H9 (cell line): Measurements from ENCODE around the gene REC114. TPM values are rescaled to one million over a fixed set of nuclear protein-coding genes. Genes with fewer than 3 reads are reported as not detected.

Experiments
- DNase-seq: peaks from one replicate; pipeline ENCODE4 v3.0.0-alpha.2; 2017
- H2AFZ ChIP-seq: one replicate; pipeline ENCODE4 v1.6.1; 2013; ENCODE audit warnings: mild to moderate bottlenecking, low read length, control low read depth, moderate library complexity
- H2AK5ac ChIP-seq: 2 replicates; pipeline ENCODE4 v1.6.1; 2013; ENCODE audit warnings: low read length, control low read depth, mixed read lengths; ENCODE audit not compliant: insufficient read length
- H2BK120ac ChIP-seq: one replicate; pipeline ENCODE4 v1.6.1; 2013; ENCODE audit warnings: low read depth, mild to moderate bottlenecking, low read length, control low read depth, inconsistent platforms; ENCODE audit not compliant: poor library complexity, severe bottlenecking
- H2BK12ac ChIP-seq: 2 replicates; pipeline ENCODE4 v1.6.1; 2013; ENCODE audit warnings: low read length, control low read depth, mixed read lengths, low read depth; ENCODE audit not compliant: insufficient read length
- H2BK15ac ChIP-seq: 2 replicates; pipeline ENCODE4 v1.6.1; 2013; ENCODE audit warnings: low read depth, low read length, control low read depth
- H2BK20ac ChIP-seq: one replicate; pipeline ENCODE4 v1.6.1; 2013; ENCODE audit warnings: low read depth, mild to moderate bottlenecking, low read length, control low read depth, inconsistent platforms; ENCODE audit not compliant: poor library complexity, severe bottlenecking
- H2BK5ac ChIP-seq: 2 replicates; pipeline ENCODE4 v1.6.1; 2013; ENCODE audit warnings: low read length, control low read depth, mixed read lengths; ENCODE audit not compliant: insufficient read length
- H3K14ac ChIP-seq: 2 replicates; pipeline ENCODE4 v1.6.1; 2013; ENCODE audit warnings: low read length, control low read depth; ENCODE audit not compliant: insufficient read depth
- H3K18ac ChIP-seq: 2 replicates; pipeline ENCODE4 v1.6.1; 2013; ENCODE audit warnings: low read depth, mild to moderate bottlenecking, mixed read lengths, low read length, control low read depth; ENCODE audit not compliant: insufficient read length
- H3K23ac ChIP-seq: 2 replicates; pipeline ENCODE4 v1.6.1; 2013; ENCODE audit warnings: low read length, control low read depth, mixed read lengths, low read depth; ENCODE audit not compliant: insufficient read length
- H3K23me2 ChIP-seq: 2 replicates; pipeline ENCODE4 v1.6.1; 2013; ENCODE audit warnings: low read depth, mild to moderate bottlenecking, mixed read lengths, low read length, control low read depth; ENCODE audit not compliant: insufficient read length, poor library complexity, severe bottlenecking
- H3K27ac ChIP-seq: 2 replicates; pipeline ENCODE4 v1.5.1; 2013; ENCODE audit warnings: low read length, control low read depth, mixed read lengths, low read depth; ENCODE audit not compliant: insufficient read length
- H3K27me3 ChIP-seq: 2 replicates; pipeline ENCODE4 v1.6.1; 2013; ENCODE audit warnings: low read length, control low read depth, inconsistent platforms; ENCODE audit not compliant: insufficient read depth
- H3K4ac ChIP-seq: 2 replicates; pipeline ENCODE4 v1.6.1; 2013; ENCODE audit warnings: low read depth, mild to moderate bottlenecking, control low read depth, inconsistent platforms, low read length, moderate library complexity
- H3K4me1 ChIP-seq: 2 replicates; pipeline ENCODE4 v1.6.1; 2013; ENCODE audit warnings: low read length, control low read depth, inconsistent platforms; ENCODE audit not compliant: insufficient read depth
- H3K4me2 ChIP-seq: 2 replicates; pipeline ENCODE4 v1.6.1; 2013; ENCODE audit warnings: low read length, control low read depth, mixed read lengths; ENCODE audit not compliant: insufficient read length, insufficient read depth
- H3K56ac ChIP-seq: 2 replicates; pipeline ENCODE4 v1.6.1; 2013; ENCODE audit warnings: low read depth, mild to moderate bottlenecking, mixed read lengths, low read length, control low read depth; ENCODE audit not compliant: insufficient read length
- H3K79me1 ChIP-seq: 2 replicates; pipeline ENCODE4 v1.6.1; 2013; ENCODE audit warnings: low read depth, mild to moderate bottlenecking, moderate library complexity, low read length, control low read depth, inconsistent platforms; ENCODE audit not compliant: insufficient read depth, poor library complexity, severe bottlenecking
- H3K79me2 ChIP-seq: 2 replicates; pipeline ENCODE4 v1.6.1; 2013; ENCODE audit warnings: low read length, control low read depth, inconsistent platforms; ENCODE audit not compliant: insufficient read depth
- H3K9ac ChIP-seq: 2 replicates; pipeline ENCODE4 v1.6.1; 2013; ENCODE audit warnings: low read length, control low read depth, mixed read lengths; ENCODE audit not compliant: insufficient read length; ENCODE audit errors: extremely low read depth
- H3K9me3 ChIP-seq: one replicate; pipeline ENCODE4 v1.6.1; 2013; ENCODE audit warnings: low read depth, low read length, inconsistent platforms; ENCODE audit not compliant: control insufficient read depth
- H3T11ph ChIP-seq: one replicate; pipeline ENCODE4 v1.6.1; 2013; ENCODE audit warnings: mild to moderate bottlenecking, low read length, control low read depth, inconsistent platforms
- H4K20me1 ChIP-seq: one replicate; pipeline ENCODE4 v1.6.1; 2013; ENCODE audit not compliant: control insufficient read depth, insufficient read length, insufficient read depth
- H4K5ac ChIP-seq: 2 replicates; pipeline ENCODE4 v1.6.1; 2013; ENCODE audit warnings: low read depth, mild to moderate bottlenecking, mixed read lengths, low read length, control low read depth; ENCODE audit not compliant: insufficient read length
- H4K8ac ChIP-seq: replicated peaks from 2 replicates; pipeline ENCODE4 v1.6.1; 2013; ENCODE audit warnings: low read length, control low read depth, mixed read lengths, low read depth; ENCODE audit not compliant: insufficient read length
- H4K91ac ChIP-seq: 2 replicates; pipeline ENCODE4 v1.6.1; 2013; ENCODE audit warnings: low read depth, mild to moderate bottlenecking, moderate library complexity, mixed read lengths, low read length, control low read depth; ENCODE audit not compliant: insufficient read length
- H3K27ac Mint-ChIP-seq, 3 experiments: 2 replicates in 2 of 3; 3 replicates in 1 of 3; pipeline ENCODE4 v1.8.0; 2020 to 2021; ENCODE audit warnings: mixed read lengths in 3 of 3, mild to moderate bottlenecking in 1 of 3, moderate library complexity in 1 of 3
- H3K27me3 Mint-ChIP-seq: 2 replicates; pipeline ENCODE4 v1.8.0; 2021; ENCODE audit warnings: low read depth, mild to moderate bottlenecking, moderate library complexity, mixed read lengths
- H3K36me3 Mint-ChIP-seq, 3 experiments: 2 replicates in 2 of 3; 3 replicates in 1 of 3; pipeline ENCODE4 v1.8.0; 2020 to 2021; ENCODE audit warnings: low read depth in 3 of 3, mixed read lengths in 3 of 3; ENCODE audit not compliant: insufficient read depth in 1 of 3
- H3K4me1 Mint-ChIP-seq, 2 experiments: 2 replicates each; pipeline ENCODE4 v1.8.0; 2020; ENCODE audit warnings: mixed read lengths in 2 of 2
- H3K4me3 Mint-ChIP-seq, 2 experiments: 2 replicates in 1 of 2; 3 replicates in 1 of 2; pipeline ENCODE4 v1.8.0; 2020 to 2021; ENCODE audit warnings: mild to moderate bottlenecking in 2 of 2, mixed read lengths in 2 of 2, moderate library complexity in 1 of 2
- H3K9me3 Mint-ChIP-seq, 2 experiments: 2 replicates in 1 of 2; 3 replicates in 1 of 2; pipeline ENCODE4 v1.8.0; 2020; ENCODE audit warnings: mild to moderate bottlenecking in 2 of 2, mixed read lengths in 2 of 2, moderate library complexity in 1 of 2
- WGBS: extraction: QIAGEN DNeasy Blood & Tissue Kit; methylation state at CpG from one replicate; pipeline ENCODE4 v1.1.7; 2013; ENCODE audit warnings: missing lambda C conversion rate, low lambda C conversion rate, mixed read lengths; ENCODE audit not compliant: insufficient read length; ENCODE audit errors: extremely low coverage; 5-methylcytosine and 5-hydroxymethylcytosine counted together
- total RNA-seq: library from RNA; stranded (reverse); gene quantifications from 2 replicates; pipeline ENCODE4 v1.2.1, GENCODE V29; 2021
- TF ChIP-seq, protein P1 (sequence below): fragments of 200-600 bp; sonication (generic); conservative IDR thresholded peaks from 3 replicates; pipeline ENCODE4 v1.8.0; 2021; ENCODE audit warnings: antibody characterized with exemption, mild to moderate bottlenecking

The REC114 gene
- total RNA-seq, 1 experiment from 2014 or later: not detected

DNA sequence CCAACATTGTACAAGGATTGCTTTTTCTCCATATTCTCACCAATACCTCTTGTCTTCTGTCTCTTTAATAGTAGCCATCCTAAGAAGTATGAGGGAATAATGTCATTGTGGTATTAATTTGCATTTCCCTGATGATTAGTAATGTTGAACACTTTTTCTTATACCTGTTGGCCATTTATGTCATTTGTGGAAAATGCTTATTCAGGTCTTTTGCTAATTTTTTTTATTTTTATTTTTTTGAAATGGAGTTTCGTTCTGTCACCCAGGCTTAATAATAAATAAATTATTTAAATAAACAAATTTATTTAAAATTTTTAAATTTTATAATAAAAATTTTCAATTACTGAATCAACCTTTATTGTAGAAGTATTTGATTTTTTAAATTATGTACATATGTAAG, 37.1 kb downstream of the REC114 start:
- Histone ChIP-seq H3K23me2 (no peaks in the 10 kb centered on the region), H3K18ac (no peak overlapping the region), H2BK20ac (no peak overlapping the region), H2AFZ (no peak overlapping the region), H3K9ac (no peak overlapping the region), H3K4me2 (no peak overlapping the region), H2BK5ac (no peak overlapping the region), H3K9me3 (no peaks in the 10 kb centered on the region), H2BK12ac (no peak overlapping the region), H3K14ac (no peak overlapping the region), H3K27ac (no peak overlapping the region), H3K27me3 (no peaks in the 10 kb centered on the region), H3K56ac (no peak overlapping the region), H3K79me2 (no peaks in the 10 kb centered on the region), H4K20me1 (no peaks in the 10 kb centered on the region), H3T11ph (no peak overlapping the region), H3K23ac (no peak overlapping the region), H3K4me1 (no peaks in the 10 kb centered on the region), H4K8ac (no peak overlapping the region), H2BK15ac (no peak overlapping the region), H3K4ac (no peak overlapping the region), H2AK5ac (no peak overlapping the region), H2BK120ac (no peak overlapping the region), H3K79me1 (no peaks in the 10 kb centered on the region), H4K5ac (no peak overlapping the region), H4K91ac (no peak overlapping the region)
- Mint-ChIP-seq H3K27me3 (no peaks in the 10 kb centered on the region), H3K36me3 (no peaks in the 10 kb centered on the region), H3K27ac (no peak overlapping the region), H3K9me3 (no peaks in the 10 kb centered on the region), H3K4me1 (no peaks in the 10 kb centered on the region), H3K4me3 (no peak overlapping the region)
- no CpG with 5 or more reads among the region's 1 CpG for WGBS
- TF ChIP-seq, protein P1, sequence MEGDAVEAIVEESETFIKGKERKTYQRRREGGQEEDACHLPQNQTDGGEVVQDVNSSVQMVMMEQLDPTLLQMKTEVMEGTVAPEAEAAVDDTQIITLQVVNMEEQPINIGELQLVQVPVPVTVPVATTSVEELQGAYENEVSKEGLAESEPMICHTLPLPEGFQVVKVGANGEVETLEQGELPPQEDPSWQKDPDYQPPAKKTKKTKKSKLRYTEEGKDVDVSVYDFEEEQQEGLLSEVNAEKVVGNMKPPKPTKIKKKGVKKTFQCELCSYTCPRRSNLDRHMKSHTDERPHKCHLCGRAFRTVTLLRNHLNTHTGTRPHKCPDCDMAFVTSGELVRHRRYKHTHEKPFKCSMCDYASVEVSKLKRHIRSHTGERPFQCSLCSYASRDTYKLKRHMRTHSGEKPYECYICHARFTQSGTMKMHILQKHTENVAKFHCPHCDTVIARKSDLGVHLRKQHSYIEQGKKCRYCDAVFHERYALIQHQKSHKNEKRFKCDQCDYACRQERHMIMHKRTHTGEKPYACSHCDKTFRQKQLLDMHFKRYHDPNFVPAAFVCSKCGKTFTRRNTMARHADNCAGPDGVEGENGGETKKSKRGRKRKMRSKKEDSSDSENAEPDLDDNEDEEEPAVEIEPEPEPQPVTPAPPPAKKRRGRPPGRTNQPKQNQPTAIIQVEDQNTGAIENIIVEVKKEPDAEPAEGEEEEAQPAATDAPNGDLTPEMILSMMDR: no peak
- DNase-seq: no peak
